Measurements from ENCODE around the gene CYP3A7. TPM values are rescaled to one million over a fixed set of nuclear protein-coding genes. Genes with fewer than 3 reads are reported as not detected.
"Not testable (repeated sequence)": the region's sequence is repeated elsewhere in the genome, so short reads cannot be mapped to it uniquely, and the experiment has no call there.

The CYP3A7 gene
- total RNA-seq, 2 donors from 2014 or later: 1.3 TPM; not detected in 1

DNA sequence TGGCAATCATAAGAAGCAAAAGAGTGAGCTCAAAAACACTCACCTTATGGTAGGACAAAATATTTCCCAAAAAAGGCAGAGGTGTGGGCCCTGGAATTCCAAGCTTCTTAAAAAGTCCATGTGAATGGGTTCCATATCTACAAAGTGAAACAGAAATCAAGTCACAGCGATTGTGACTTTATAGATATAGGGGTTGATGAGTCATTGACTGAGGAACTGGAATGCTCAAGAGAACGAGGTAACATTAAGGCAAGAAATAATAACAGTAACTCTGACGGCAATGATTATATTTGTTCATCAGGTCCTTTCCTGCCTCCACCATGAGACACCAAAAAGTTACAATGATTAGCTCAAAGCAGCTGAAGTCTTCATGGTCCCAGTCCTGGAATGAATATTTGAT is 45.0 kb upstream of the CYP3A7 start:
- intact Hi-C loops (cut with DNase I): no loop called here
- no peak for ATAC-seq

GRCh38 chr7:99778880-99779279 is 43.9 kb upstream of the CYP3A7 start:
- Histone ChIP-seq H3K4me1 (peaks cover 22% of the 10 kb centered on the region), H3K4me3 (no peak overlapping the region), H3K36me3 (replicated peaks in 1 of 2; ENCODE audit: insufficient read depth in 1 of 2, low read depth in 2 of 2) (no peaks in the 10 kb centered on the region), H3K27ac (no peak overlapping the region), H3K9me3 (no peaks in the 10 kb centered on the region), H3K27me3 (no peaks in the 10 kb centered on the region)
- TF ChIP-seq POLR2A (IDR thresholded peaks at IDR 0.05) (no peak), CTCF (IDR thresholded peaks at IDR 0.05) (no peak)
- intact Hi-C loops (cut with DNase I): no loop called here
- ATAC-seq: no peak
- 85 to 91% methylated on average over 5 of the region's 5 CpGs for WGBS, 2 donors
- DNase-seq: no peak

More for the DNA sequence above, 45.0 kb upstream of the CYP3A7 start:
- Histone ChIP-seq H3K9me3 (no peaks in the 10 kb centered on the region), H3K4me3 (no peak overlapping the region), H3K4me1 (peaks cover 31% of the 10 kb centered on the region), H3K27ac (no peak overlapping the region), H3K36me3 (replicated peaks in 1 of 2; ENCODE audit: insufficient read depth in 1 of 2, low read depth in 2 of 2) (no peaks in the 10 kb centered on the region), H3K27me3 (no peaks in the 10 kb centered on the region)
- 80 to 93% methylated on average over 3 of the region's 3 CpGs for WGBS, 2 donors
- DNase-seq: no peak
- no peak for TF ChIP-seq CTCF (IDR thresholded peaks at IDR 0.05)
- no peak for TF ChIP-seq POLR2A (IDR thresholded peaks at IDR 0.05)

- H3K27ac ChIP-seq: peak overlapping the region in 3 of 4 donors; percentile 45 to 62 (median 51)
- peak in 1 of 7 experiments; percentile 5 for TF ChIP-seq CTCF (IDR thresholded peaks at IDR 0.05)
- H3K4me3 ChIP-seq; DNase-seq; intact Hi-C loops (cut with DNase I); H3K9me3 ChIP-seq; H3K36me3 ChIP-seq (replicated peaks in 1 of 2; ENCODE audit: insufficient read depth in 1 of 2, low read depth in 2 of 2); H3K27me3 ChIP-seq: not testable (repeated sequence)
- ATAC-seq: peak; percentile 45
- H3K4me1 ChIP-seq: peaks cover 21% of the 10 kb centered on the region
- WGBS, 2 donors: 92 to 94% methylated on average over 1 of the region's 1 CpG
Measured at GRCh38 chr7:99773395-99773794, 38.4 kb upstream of the CYP3A7 start.

DNA sequence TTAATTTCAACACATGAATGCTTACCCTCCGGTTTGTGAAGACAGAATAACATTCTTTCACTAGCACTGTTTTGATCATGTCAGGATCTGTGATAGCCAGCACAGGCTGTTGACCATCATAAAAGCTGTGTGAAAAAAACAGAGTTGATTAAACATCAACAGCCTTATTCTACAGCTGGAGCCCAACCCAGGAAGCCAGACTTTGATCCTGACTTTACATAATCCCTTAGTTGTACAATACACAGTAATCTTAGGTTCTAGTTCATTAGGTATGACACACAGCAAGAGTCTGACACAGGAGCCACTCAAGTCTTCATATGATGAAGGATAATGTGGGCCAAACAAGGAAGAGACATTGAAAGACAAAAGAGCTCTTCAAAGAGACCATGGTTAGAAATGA is 37.6 kb upstream of the CYP3A7 start:
- Histone ChIP-seq H3K9me3 (no peaks in the 10 kb centered on the region), H3K36me3 (replicated peaks in 1 of 2; ENCODE audit: insufficient read depth in 1 of 2, low read depth in 2 of 2) (no peaks in the 10 kb centered on the region), H3K27ac (peak overlapping the region in 3 of 4 donors; percentile 45 to 62 (median 51)), H3K4me1 (peaks cover 21% of the 10 kb centered on the region), H3K4me3 (no peak overlapping the region), H3K27me3 (no peaks in the 10 kb centered on the region)
- 0 to 16% methylated on average over 1 of the region's 1 CpG for WGBS, 2 donors
- intact Hi-C loops (cut with DNase I): no loop called here
- DNase-seq (peak; percentile 50 to 73 (median 60)), ATAC-seq (peak; percentile 97)
- TF ChIP-seq POLR2A (IDR thresholded peaks at IDR 0.05): peak in 1 of 3 donors; percentile 13
- TF ChIP-seq CTCF (IDR thresholded peaks at IDR 0.05): no peak

DNA sequence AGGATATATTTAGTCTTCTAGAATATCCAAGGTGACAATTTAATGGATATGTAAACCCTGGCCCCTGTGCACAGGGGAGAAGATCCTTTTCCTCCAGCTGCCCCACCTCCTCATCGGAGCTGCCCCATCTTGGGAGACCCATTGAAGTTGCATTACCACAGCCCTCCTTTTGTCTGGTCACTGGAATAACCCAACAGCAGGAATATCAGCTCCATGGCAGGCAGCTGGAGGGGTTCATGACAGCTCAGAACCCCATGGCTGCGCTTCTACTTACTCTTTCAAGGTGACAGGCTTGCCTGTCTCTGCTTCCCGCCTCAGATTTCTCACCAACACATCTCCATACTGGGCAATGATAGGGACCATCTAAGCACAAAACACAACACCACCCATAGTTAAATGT is 34.5 kb upstream of the CYP3A7 start:
- H3K36me3 ChIP-seq (replicated peaks in 1 of 2; ENCODE audit: insufficient read depth in 1 of 2, low read depth in 2 of 2); H3K9me3 ChIP-seq; H3K27ac ChIP-seq; intact Hi-C loops (cut with DNase I); DNase-seq; H3K27me3 ChIP-seq; H3K4me3 ChIP-seq; ATAC-seq: not testable (repeated sequence)
- peaks cover 21% of the 10 kb centered on the region for H3K4me1 ChIP-seq
- WGBS, 2 donors: 94 to 100% methylated on average over 3 of the region's 3 CpGs
